WTC11 (cell line): ENCODE results near the gene LRRC8D. TPM values are rescaled to one million over a fixed set of nuclear protein-coding genes. Genes with fewer than 3 reads are reported as not detected.
A peak's percentile ranks its signal among the peaks of the same experiment; 100 is the strongest.

Experiments used
- ATAC-seq: fragments of 200-7000 bp; cut with Tn5 transposase; 2 replicates; pipeline ENCODE4 v1.10.0; 2021; ENCODE audit warnings: mild to moderate bottlenecking, moderate library complexity
- CTCF ChIA-PET: fragments of 300-600 bp; sonication (Branson Sonifier 250); formaldehyde crosslinking; loops from one replicate; lab custom pipeline; 2021; ENCODE audit warnings: antibody characterized with exemption; lab: Charles Lee
- POLR2A ChIA-PET: fragments of 350-600 bp; sonication (Branson Sonifier 250); formaldehyde crosslinking; loops from one replicate; lab custom pipeline; 2021; ENCODE audit warnings: antibody characterized with exemption; lab: Charles Lee
- DNase-seq: peaks from one replicate; pipeline ENCODE4 v3.0.0; 2021; ENCODE audit warnings: low spot score
- H3K27ac Mint-ChIP-seq: 2 replicates; pipeline ENCODE4 v1.8.0; 2021; ENCODE audit warnings: mixed read lengths
- H3K27me3 Mint-ChIP-seq: 2 replicates; pipeline ENCODE4 v1.8.0; 2021; ENCODE audit warnings: low read depth, mild to moderate bottlenecking, moderate library complexity, mixed read lengths
- H3K36me3 Mint-ChIP-seq: 2 replicates; pipeline ENCODE4 v1.8.0; 2021; ENCODE audit warnings: mixed read lengths
- H3K4me1 Mint-ChIP-seq: 2 replicates; pipeline ENCODE4 v1.8.0; 2022; ENCODE audit warnings: mixed read lengths
- H3K4me3 Mint-ChIP-seq: 2 replicates; pipeline ENCODE4 v1.8.0; 2021; ENCODE audit warnings: mild to moderate bottlenecking, moderate library complexity, mixed read lengths
- H3K9me3 Mint-ChIP-seq: 2 replicates; pipeline ENCODE4 v1.8.0; 2021; ENCODE audit warnings: mixed read lengths
- ARID4B ChIP-seq: sonication (generic); formaldehyde crosslinking; IDR thresholded peaks from 2 replicates; pipeline ENCODE4 v1.8.0; 2023; ENCODE audit warnings: missing genetic modification reagents, mild to moderate bottlenecking, borderline replicate concordance
- E2F1 ChIP-seq: sonication (generic); formaldehyde crosslinking; IDR thresholded peaks from 2 replicates; pipeline ENCODE4 v1.8.0; 2022; ENCODE audit warnings: mild to moderate bottlenecking, missing genetic modification reagents
- ELF4 ChIP-seq: sonication (generic); formaldehyde crosslinking; IDR thresholded peaks from 2 replicates; pipeline ENCODE4 v1.8.1; 2022; ENCODE audit warnings: low read depth, mild to moderate bottlenecking, moderate library complexity, missing genetic modification reagents
- EMX1 ChIP-seq: fragments of 250-450 bp; sonication (Bioruptor Pico); IDR thresholded peaks from 2 replicates; pipeline ENCODE4 v1.8.0; 2021; ENCODE audit warnings: mild to moderate bottlenecking
- GTF2I ChIP-seq: fragments of 250-450 bp; sonication (Bioruptor Pico); conservative IDR thresholded peaks from 2 replicates; pipeline ENCODE4 v1.4.0; 2021; ENCODE audit warnings: mild to moderate bottlenecking
- HMGA2 ChIP-seq: fragments of 250-450 bp; sonication (Bioruptor Pico); IDR thresholded peaks from 2 replicates; pipeline ENCODE4 v1.4.0; 2021; ENCODE audit warnings: mild to moderate bottlenecking, moderate library complexity
- JAZF1 ChIP-seq: fragments of 250-450 bp; sonication (Bioruptor Pico); IDR thresholded peaks from 2 replicates; pipeline ENCODE4 v1.9.0; 2021; ENCODE audit warnings: moderate library complexity, mild to moderate bottlenecking, inconsistent platforms
- KAT7 ChIP-seq: sonication (generic); formaldehyde crosslinking; IDR thresholded peaks from 2 replicates; pipeline ENCODE4 v1.8.1; 2023; ENCODE audit warnings: missing genetic modification reagents, mild to moderate bottlenecking, borderline replicate concordance
- NR3C1 ChIP-seq: sonication (generic); formaldehyde crosslinking; conservative IDR thresholded peaks from 2 replicates; pipeline ENCODE4 v1.8.1; 2023; ENCODE audit warnings: low read depth, mild to moderate bottlenecking, missing genetic modification reagents
- RELA ChIP-seq: sonication (generic); formaldehyde crosslinking; IDR thresholded peaks from 2 replicates; pipeline ENCODE4 v1.8.1; 2022; ENCODE audit warnings: missing genetic modification reagents, mild to moderate bottlenecking, borderline replicate concordance
- RORB ChIP-seq: fragments of 250-450 bp; sonication (Bioruptor Pico); IDR thresholded peaks from 2 replicates; pipeline ENCODE4 v1.9.0; 2021; ENCODE audit warnings: mild to moderate bottlenecking
- ZBTB21 ChIP-seq: sonication (generic); formaldehyde crosslinking; IDR thresholded peaks from 2 replicates; pipeline ENCODE4 v1.8.1; 2023; ENCODE audit warnings: mild to moderate bottlenecking, missing genetic modification reagents, borderline replicate concordance
- ZNF317 ChIP-seq: sonication (generic); formaldehyde crosslinking; IDR thresholded peaks from 2 replicates; pipeline ENCODE4 v1.8.1; 2023; ENCODE audit warnings: low read depth, mild to moderate bottlenecking, moderate library complexity, missing genetic modification reagents, borderline replicate concordance
- ZNF396 ChIP-seq: fragments of 250-450 bp; sonication (Bioruptor Pico); IDR thresholded peaks from 2 replicates; pipeline ENCODE4 v1.8.0; 2021; ENCODE audit warnings: mild to moderate bottlenecking, moderate library complexity, borderline replicate concordance
- total RNA-seq: library from RNA; stranded (reverse); gene quantifications from 3 replicates; pipeline ENCODE4 v1.2.3, GENCODE V29; 2021
- TF ChIP-seq, protein P1 (sequence below): sonication (generic); formaldehyde crosslinking; IDR thresholded peaks from 2 replicates; pipeline ENCODE4 v1.8.0; 2022; ENCODE audit warnings: mild to moderate bottlenecking, missing genetic modification reagents
- TF ChIP-seq, protein P2 (sequence below): fragments of 250-450 bp; sonication (Bioruptor Pico); IDR thresholded peaks from 2 replicates; pipeline ENCODE4 v1.9.0; 2021; ENCODE audit warnings: mild to moderate bottlenecking
- TF ChIP-seq, protein P3 (sequence below): sonication (generic); formaldehyde crosslinking; IDR thresholded peaks from 2 replicates; pipeline ENCODE4 v1.8.1; 2023; ENCODE audit warnings: mild to moderate bottlenecking, missing genetic modification reagents, borderline replicate concordance

LRRC8D gene
- total RNA-seq, 1 experiment from 2014 or later = 42.6 TPM

- POLR2A ChIA-PET = no interaction called here
- CTCF ChIA-PET = no interaction called here
- DNase-seq (no peak), ATAC-seq (no peak)
- H3K27me3 Mint-ChIP-seq = no peaks in the 10 kb centered on the region
- peaks cover 14% of the 10 kb centered on the region for H3K36me3 Mint-ChIP-seq
- peaks cover 33% of the 10 kb centered on the region for H3K4me1 Mint-ChIP-seq
- H3K9me3 Mint-ChIP-seq = no peaks in the 10 kb centered on the region
- no peak for TF ChIP-seq GTF2I (CRISPR knock-in tag)
- TF ChIP-seq ELF4 (CRISPR knock-in tag) = no peak
- no peak for TF ChIP-seq JAZF1 (CRISPR knock-in tag)
- TF ChIP-seq, protein P1, sequence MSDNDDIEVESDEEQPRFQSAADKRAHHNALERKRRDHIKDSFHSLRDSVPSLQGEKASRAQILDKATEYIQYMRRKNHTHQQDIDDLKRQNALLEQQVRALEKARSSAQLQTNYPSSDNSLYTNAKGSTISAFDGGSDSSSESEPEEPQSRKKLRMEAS (CRISPR knock-in tag) = no peak
- no peak for TF ChIP-seq RELA (CRISPR knock-in tag)
- TF ChIP-seq ZNF317 (CRISPR knock-in tag) = no peak
- no peak for TF ChIP-seq E2F1
- TF ChIP-seq ARID4B = no peak
- no peak for TF ChIP-seq NR3C1 (CRISPR knock-in tag)
- TF ChIP-seq ZNF396 = no peak
- TF ChIP-seq ZBTB21 (CRISPR knock-in tag) = no peak
- H3K4me3 Mint-ChIP-seq = no peak overlapping the region
- peak overlapping the region; percentile 60; the same call in 1 of the 2 replicates for H3K27ac Mint-ChIP-seq
Observed at GRCh38 chr1:89871768-89872473, 51.1 kb downstream of the LRRC8D start.

- TF ChIP-seq EMX1 = no peak
- TF ChIP-seq RORB = no peak
- no peak for TF ChIP-seq KAT7 (CRISPR knock-in tag)
- no peak for TF ChIP-seq HMGA2 (CRISPR knock-in tag)
- Mint-ChIP-seq H3K4me1 (peaks cover 27% of the 10 kb centered on the region), H3K27me3 (no peaks in the 10 kb centered on the region), H3K9me3 (no peaks in the 10 kb centered on the region), H3K36me3 (peaks cover 14% of the 10 kb centered on the region), H3K27ac (no peak overlapping the region), H3K4me3 (no peak overlapping the region)
- ChIA-PET POLR2A (no interaction called here), CTCF (no interaction called here)
- ATAC-seq (no peak), DNase-seq (no peak)
Observed at GRCh38 chr1:89872567-89872966, 51.7 kb downstream of the LRRC8D start.

DNA sequence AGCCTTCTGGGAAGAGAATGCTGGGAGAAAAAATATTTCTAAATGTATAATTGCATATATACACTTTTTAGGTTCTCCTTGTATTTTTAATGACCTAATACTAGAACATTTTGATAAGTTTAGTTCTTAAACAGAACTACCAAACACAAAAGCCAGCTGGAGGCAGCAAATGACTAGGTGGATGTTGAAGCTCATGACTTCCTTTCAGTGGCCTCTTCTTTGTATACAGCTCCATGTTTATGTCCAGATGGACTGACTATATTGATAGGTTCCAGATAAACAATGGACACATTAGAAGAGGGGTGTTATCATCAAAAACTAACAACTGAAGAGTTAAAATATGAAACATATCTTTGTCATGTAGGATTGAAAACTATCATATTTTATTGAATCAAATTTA lies 52.5 kb downstream of the LRRC8D start:
- H3K27me3 Mint-ChIP-seq = no peaks in the 10 kb centered on the region
- ChIA-PET POLR2A (no interaction called here), CTCF (no interaction called here)
- no peak for DNase-seq
- peaks cover 14% of the 10 kb centered on the region for H3K36me3 Mint-ChIP-seq
- no peak overlapping the region for H3K27ac Mint-ChIP-seq
- H3K4me3 Mint-ChIP-seq = no peak overlapping the region
- TF ChIP-seq, protein P2, sequence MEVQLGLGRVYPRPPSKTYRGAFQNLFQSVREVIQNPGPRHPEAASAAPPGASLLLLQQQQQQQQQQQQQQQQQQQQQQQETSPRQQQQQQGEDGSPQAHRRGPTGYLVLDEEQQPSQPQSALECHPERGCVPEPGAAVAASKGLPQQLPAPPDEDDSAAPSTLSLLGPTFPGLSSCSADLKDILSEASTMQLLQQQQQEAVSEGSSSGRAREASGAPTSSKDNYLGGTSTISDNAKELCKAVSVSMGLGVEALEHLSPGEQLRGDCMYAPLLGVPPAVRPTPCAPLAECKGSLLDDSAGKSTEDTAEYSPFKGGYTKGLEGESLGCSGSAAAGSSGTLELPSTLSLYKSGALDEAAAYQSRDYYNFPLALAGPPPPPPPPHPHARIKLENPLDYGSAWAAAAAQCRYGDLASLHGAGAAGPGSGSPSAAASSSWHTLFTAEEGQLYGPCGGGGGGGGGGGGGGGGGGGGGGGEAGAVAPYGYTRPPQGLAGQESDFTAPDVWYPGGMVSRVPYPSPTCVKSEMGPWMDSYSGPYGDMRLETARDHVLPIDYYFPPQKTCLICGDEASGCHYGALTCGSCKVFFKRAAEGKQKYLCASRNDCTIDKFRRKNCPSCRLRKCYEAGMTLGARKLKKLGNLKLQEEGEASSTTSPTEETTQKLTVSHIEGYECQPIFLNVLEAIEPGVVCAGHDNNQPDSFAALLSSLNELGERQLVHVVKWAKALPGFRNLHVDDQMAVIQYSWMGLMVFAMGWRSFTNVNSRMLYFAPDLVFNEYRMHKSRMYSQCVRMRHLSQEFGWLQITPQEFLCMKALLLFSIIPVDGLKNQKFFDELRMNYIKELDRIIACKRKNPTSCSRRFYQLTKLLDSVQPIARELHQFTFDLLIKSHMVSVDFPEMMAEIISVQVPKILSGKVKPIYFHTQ (CRISPR knock-in tag) = no peak
- TF ChIP-seq JAZF1 (CRISPR knock-in tag) = no peak
- TF ChIP-seq, protein P3, sequence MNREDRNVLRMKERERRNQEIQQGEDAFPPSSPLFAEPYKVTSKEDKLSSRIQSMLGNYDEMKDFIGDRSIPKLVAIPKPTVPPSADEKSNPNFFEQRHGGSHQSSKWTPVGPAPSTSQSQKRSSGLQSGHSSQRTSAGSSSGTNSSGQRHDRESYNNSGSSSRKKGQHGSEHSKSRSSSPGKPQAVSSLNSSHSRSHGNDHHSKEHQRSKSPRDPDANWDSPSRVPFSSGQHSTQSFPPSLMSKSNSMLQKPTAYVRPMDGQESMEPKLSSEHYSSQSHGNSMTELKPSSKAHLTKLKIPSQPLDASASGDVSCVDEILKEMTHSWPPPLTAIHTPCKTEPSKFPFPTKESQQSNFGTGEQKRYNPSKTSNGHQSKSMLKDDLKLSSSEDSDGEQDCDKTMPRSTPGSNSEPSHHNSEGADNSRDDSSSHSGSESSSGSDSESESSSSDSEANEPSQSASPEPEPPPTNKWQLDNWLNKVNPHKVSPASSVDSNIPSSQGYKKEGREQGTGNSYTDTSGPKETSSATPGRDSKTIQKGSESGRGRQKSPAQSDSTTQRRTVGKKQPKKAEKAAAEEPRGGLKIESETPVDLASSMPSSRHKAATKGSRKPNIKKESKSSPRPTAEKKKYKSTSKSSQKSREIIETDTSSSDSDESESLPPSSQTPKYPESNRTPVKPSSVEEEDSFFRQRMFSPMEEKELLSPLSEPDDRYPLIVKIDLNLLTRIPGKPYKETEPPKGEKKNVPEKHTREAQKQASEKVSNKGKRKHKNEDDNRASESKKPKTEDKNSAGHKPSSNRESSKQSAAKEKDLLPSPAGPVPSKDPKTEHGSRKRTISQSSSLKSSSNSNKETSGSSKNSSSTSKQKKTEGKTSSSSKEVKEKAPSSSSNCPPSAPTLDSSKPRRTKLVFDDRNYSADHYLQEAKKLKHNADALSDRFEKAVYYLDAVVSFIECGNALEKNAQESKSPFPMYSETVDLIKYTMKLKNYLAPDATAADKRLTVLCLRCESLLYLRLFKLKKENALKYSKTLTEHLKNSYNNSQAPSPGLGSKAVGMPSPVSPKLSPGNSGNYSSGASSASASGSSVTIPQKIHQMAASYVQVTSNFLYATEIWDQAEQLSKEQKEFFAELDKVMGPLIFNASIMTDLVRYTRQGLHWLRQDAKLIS = no peak
- TF ChIP-seq, all 79 proteins: peak for 0
- Mint-ChIP-seq H3K9me3 (no peaks in the 10 kb centered on the region), H3K4me1 (peaks cover 22% of the 10 kb centered on the region)
- ATAC-seq = no peak
